ENCODE measurements around the gene REPIN1.

Gene REPIN1

GRCh38 chr7:150376560-150376959 is 7.9 kb downstream of the REPIN1 start:
- DNase-seq (ENCODE audit: low read depth), result no peak
- TF ChIP-seq CTCF (conservative IDR thresholded peaks at IDR 0.05; ENCODE audit: low read depth, low read length), result no peak
- no peak overlapping the region for H3K4me3 ChIP-seq (ENCODE audit: low read length)

DNA sequence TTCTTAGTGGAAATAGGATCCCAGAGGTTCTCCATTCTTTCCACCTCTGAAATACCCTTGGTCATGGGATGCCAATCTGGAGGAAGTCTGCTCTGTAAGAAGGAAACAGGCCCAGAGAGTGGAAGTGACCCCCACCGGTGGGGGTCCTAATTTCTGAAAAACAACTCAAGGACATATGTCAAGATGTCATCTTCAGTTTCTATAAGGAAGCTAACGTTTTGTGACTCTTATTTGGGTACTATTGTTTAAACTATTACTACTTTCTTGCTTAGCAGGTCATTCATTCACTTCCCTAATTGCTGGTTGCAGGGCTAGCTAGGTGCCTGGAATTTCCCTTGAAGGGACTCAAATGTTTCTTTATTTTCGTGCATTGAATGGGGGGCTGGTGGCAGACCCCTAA is 8.6 kb downstream of the REPIN1 start:
- DNase-seq (ENCODE audit: low read depth), result no peak
- no peak overlapping the region for H3K4me3 ChIP-seq (ENCODE audit: low read length)
- TF ChIP-seq CTCF (conservative IDR thresholded peaks at IDR 0.05; ENCODE audit: low read depth, low read length), result no peak

- H3K4me3 ChIP-seq (ENCODE audit: low read length), result no peak overlapping the region
- no peak for TF ChIP-seq CTCF (conservative IDR thresholded peaks at IDR 0.05; ENCODE audit: low read depth, low read length)
- DNase-seq (ENCODE audit: low read depth), result no peak
These were observed 9.0 kb downstream of the REPIN1 start for GRCh38 chr7:150377635-150378034.

DNA sequence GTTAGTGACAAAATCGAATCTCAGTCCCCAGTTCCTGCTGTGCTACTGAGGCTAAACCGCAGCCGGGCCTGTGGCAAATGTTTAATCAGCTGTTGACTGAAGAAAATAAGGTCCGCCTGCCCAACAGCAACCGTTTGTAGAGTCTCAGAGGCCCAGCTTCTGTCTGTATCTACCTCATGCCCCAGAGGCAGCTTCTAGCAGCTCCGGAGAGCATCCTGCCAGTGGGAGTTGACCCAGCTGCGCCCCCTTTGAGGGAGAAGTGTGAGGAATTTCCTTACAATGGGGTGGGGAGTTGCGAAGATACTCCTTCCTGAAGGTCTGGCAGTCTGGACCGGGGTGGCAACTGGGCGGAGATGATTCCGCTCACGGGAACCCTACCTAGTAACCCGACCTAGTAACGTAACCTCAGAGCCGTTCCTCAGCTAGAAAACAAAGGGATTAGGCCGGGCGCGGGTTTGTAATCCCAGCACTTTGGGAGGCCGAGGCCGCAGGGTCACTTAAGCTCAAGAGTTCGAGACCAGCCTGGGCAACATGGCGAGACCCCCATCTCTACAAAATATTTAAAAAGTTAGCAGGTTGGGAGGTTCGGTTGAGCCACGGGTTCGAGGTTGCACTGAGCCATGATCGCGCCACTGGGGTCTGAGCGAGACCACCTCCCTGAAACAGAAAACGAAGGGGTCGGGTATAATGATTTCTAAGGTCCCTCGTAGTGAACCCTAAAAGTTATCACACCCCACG is 9.7 kb downstream of the REPIN1 start:
- peak; percentile 75 for DNase-seq (ENCODE audit: low read depth)
- peak; percentile 52 for TF ChIP-seq CTCF (conservative IDR thresholded peaks at IDR 0.05; ENCODE audit: low read depth, low read length)
- peak overlapping the region; percentile 66 for H3K4me3 ChIP-seq (ENCODE audit: low read length)

DNA sequence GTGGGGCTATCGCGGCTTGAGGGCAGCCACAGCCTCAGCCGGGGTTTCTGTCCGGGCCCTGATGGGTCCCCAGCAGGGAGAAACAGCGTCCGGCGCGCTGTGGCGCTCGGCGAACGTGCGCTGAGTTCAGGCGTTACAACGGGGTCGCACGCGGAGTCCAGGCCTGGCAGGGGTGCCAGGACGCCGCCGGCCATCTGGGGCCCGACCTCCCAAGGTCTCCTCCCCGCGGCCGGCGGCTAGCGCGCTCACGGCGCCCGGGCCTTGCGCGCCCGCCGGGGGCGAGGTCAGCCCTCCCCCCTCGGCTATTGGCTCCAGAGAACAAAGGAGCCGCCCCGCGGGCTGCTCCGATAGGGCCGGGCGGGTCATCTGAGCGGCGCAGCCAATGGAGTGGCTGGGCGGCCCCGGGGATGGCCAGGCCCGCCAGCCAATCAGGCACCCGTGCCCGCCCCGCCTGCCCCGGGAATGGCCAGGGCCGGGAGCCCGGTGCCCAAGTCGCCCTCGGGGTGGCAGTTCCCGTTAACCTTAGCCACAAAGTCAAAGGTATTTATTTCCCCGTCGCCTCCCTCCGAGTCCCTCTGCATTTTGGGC is 10.3 kb downstream of the REPIN1 start, which contains the start of gene ZNF775:
Gene ZNF775, plus strand, starts transcription at position 478 of the 588 bp plus-strand sequence. CDS start 9,141 bp downstream, outside the sequence.
- peak within 1 kb of the TSS; percentile 86 for H3K4me3 ChIP-seq (ENCODE audit: low read length)
- no peak for TF ChIP-seq CTCF (conservative IDR thresholded peaks at IDR 0.05; ENCODE audit: low read depth, low read length)
- DNase-seq (ENCODE audit: low read depth), result peak; percentile 77

DNA sequence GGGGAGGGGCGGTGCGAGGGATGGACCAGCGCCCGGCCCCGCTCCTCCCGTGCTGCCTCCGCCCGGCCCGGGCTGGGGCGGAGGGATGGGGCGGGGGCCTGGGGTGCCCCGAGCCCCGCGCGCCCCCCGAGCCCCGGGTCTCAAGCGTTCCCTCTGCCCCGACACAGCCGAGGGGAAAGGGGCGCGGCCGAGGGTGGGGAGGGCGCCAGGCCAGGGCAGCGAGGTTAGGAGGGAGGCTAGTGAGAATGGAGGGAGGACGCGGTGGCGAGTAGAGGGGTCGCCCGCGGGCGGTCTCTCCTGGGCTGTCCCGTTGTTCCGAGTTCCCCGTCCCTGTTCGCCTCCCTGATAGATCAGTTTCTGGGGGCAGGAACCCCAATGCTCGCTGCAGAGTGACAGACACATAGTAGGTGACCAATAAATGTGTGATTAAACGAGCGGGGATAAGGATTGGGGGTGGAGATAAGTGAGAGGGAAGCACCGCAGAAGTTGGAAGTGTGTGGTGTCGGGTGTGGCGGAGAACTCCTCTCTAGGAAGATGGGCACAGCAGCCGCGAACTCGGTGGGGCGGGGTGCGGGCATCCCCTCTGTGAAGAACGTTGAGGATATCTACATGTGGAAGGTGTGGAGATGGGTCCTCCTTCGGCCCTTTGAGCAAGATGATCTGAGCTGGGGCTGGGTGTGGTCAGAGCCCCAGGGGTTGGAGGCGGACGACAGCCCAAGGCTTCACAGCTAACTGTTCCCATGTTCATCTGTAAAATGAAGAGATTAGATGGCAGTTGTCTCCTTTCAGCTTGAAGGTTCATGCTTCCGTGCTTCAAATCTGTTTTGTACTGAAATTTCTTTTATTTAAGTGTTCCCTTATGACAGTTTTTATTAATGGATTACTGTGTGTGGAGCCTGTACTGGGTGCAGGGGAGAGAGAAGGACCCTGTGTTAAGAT is 11.1 kb downstream of the REPIN1 start:
- no peak for DNase-seq (ENCODE audit: low read depth)
- H3K4me3 ChIP-seq (ENCODE audit: low read length), result peak overlapping the region; percentile 86
- TF ChIP-seq CTCF (conservative IDR thresholded peaks at IDR 0.05; ENCODE audit: low read depth, low read length), result no peak

All from retinal pigment epithelial cell (primary cell).